Measurements from ENCODE around the gene LIN7A.

DNA sequence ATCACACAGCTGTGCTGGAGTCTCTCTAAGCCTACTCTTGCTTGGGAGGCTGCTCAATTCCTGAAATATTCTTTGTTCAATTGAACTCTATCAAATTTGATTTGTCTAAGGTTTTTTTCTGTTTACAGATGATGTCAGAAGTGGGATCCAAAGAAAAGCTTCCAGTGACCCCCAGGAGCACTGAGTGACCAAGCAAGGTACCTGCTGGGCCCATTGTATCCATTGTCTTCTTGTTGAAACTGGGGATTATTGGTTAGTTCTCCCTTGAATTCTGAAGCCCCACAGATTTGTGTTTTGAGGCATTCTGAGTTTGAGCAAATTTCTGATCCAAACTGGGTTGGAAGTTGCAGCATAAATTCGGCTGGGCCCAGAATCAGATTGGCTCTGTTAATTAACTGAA lies 156.4 kb downstream of the LIN7A start:
- TF ChIP-seq CTCF (IDR thresholded peaks at IDR 0.05), result no peak
- no peak for TF ChIP-seq POLR2A (IDR thresholded peaks at IDR 0.05)

Measured in adrenal gland (tissue), 5 donors.